ENCODE results near the gene NNT.

DNA sequence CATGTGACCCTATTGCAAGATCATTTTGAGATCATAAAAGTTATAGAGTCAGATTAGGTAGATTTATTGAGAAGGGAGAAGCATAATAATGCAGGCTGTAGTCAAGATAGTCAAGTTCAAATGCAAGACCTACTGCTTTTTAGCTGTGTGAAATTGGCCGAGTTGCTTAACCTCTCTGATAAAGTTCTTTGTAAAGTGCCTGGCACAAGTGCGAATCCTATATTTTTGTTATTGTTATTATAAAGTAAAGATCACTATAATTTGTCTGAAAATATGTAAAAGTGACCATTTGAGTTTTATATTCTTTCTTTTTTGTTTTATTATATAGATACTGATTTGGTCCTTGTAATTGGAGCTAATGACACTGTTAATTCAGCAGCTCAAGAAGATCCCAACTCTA is 99.3 kb downstream of the NNT start:
- no peak for TF ChIP-seq POLR2AphosphoS5 (IDR thresholded peaks at IDR 0.05; ENCODE audit: control insufficient read depth, insufficient read depth, low read depth, low read length)
- TF ChIP-seq FOS (IDR thresholded peaks at IDR 0.05; ENCODE audit: extremely low read depth, insufficient read length), result no peak

Data from K562 (cell line).